Skin epidermis (tissue), 12 donors: ENCODE results near the gene KLKB1.

ENCODE experiments used
- H3K27ac ChIP-seq, 21 experiments: fragments of 200-600 bp; sonication (generic) in 11 of 21; one replicate each; pipeline ENCODE4 v1.5.0; 2020; ENCODE audit warnings: mild to moderate bottlenecking in 3 of 21, inconsistent platforms in 2 of 21, moderate library complexity in 2 of 21
- H3K4me3 ChIP-seq, 7 experiments: fragments of 200-600 bp; sonication (generic) in 2 of 7; one replicate each; pipeline ENCODE4 v1.5.0; 2020; ENCODE audit warnings: inconsistent platforms in 2 of 7, mild to moderate bottlenecking in 2 of 7, moderate library complexity in 1 of 7

KLKB1 gene

DNA sequence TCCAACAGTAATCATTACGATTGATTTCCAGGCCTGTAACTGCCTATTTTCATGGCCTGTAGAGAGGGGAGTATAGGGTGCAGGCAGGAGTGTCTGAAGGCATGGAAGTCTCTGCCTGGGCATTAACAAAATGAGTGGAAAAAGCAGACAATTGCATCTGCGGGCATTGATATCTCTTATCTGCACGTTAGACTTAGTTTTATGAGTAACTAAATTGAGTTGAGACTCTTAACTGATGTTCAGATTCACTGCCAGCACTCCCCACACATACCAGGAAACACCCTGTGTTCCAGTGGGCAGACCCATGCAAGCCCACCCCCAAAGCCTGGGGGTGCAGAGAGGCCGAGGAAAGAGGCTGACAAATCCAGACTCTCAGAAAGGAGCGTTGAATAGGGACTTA is 72.0 kb downstream of the KLKB1 start:
- Histone ChIP-seq H3K27ac (no peak overlapping the region), H3K4me3 (no peak overlapping the region)

DNA sequence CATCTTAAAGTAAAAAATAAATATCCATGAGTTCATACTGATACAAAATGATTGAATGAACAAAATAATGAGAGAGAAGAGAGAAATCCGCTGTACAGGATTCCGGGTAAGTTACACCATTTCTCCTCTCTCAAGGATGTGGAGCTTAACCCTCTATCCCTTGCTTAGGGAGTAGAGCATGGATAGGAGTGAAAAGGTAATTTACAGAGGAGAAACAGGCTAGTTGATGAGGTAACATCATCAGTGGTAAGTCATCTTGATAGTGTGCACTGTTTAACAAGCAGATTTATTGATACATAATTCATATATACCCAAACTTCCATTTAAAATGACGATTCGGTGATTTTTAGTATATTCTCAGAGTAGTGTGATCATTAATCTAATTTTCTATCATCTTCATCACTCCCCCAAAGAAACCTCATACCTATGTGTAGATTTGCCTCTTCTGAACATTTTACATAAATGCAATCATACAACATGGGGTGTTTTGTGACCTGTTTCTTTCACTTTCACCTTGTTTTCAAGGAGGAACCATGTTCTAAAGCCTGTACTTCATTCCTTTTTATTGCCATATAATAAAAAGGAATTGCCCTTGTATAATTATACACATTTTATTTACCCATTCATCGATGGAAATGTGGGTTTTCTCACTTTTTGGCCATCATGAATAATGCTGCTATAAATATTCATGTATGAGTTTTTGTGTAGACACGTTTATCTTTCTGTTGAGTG is 73.5 kb downstream of the KLKB1 start:
- H3K27ac ChIP-seq = no peak overlapping the region
- no peak overlapping the region for H3K4me3 ChIP-seq

DNA sequence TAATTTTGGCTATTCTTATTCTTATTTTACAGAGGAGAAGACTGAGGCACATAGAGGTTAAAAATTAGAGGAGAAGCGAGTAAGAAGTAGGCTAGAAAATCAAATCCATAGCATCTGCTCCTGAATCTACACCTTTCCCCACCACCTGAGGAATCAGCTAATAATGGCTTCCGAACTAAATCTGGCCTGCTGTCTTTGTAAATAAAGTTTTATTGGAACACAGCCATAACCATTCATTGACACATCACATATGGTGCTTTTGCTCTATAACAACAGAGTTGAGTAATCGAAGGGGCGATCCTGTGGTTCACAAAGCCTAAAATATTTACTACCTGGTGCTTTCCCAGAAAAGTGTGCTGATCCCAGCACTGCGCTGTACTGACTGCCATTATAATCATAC is 76.9 kb downstream of the KLKB1 start:
- H3K4me3 ChIP-seq = no peak overlapping the region
- no peak overlapping the region for H3K27ac ChIP-seq

DNA sequence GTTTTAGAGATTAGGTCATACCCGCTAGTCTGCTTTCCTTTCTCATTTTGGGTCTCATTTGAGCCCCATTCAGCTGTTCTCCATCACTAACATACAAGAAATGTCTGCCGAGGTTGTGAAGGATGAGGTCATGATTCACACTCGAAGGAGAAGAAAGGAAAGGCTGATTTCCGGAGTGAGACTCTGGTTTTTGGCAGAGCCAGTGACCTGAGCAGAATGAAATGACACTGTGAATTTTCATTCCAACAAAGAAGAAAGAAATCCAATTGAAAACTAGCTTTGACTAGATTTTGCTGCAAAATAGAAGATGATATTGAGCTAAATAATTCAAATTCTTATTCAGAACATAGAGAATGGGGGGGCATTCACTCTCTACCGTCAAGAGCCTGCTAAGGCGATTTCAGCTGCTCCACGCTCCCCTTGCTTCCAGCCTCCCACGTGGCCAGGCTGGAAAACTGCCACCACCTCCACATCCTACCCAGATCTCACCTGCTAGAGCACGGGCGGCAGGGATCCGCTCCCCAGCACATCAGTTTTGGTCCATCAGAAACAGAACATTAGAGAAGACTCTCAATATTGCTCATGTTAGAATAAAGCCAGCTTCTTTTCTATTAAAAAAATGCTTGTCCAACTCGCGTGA is 77.7 kb downstream of the KLKB1 start:
- H3K27ac ChIP-seq = no peak overlapping the region
- no peak overlapping the region for H3K4me3 ChIP-seq

DNA sequence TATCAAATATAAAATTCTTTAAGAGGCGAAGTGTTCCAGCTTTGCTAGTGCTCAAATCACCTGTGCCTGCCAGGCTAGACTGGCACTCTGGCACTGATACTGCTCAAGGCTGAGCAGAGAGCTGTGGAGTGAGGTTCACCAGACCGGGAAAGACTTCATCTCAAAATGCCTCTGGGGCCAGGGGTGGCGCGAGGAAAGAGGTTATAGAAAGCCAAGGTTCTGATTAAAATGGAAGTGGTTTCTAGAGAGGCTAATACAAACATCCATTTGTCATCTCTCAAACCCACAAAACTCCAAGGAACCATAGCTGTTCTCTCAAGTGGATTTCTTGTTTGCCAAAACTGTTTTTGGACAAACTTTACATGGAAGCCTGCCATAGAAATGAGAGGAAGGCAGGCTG is 80.2 kb downstream of the KLKB1 start:
- Histone ChIP-seq H3K4me3 (no peak overlapping the region), H3K27ac (no peak overlapping the region)

DNA sequence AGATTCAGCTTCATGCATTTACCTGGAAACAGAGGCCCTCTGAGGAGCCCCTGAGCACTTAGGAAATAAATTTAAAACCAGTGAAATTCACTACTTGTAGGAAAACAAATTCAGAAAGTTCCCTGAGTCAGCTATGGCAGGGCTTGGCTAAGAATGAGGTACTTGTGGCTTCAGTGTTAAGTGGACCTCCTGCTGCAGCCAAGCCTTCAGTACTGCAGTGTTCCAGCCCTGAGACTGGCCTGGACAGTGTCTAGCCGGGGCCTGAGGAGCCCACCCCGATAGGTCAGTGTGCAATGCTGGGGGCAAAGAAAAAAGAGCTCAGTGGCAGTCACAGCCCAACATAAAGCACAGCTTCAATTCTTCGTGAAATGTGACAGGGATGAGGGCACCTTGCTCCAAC is 80.6 kb downstream of the KLKB1 start:
- H3K27ac ChIP-seq = no peak overlapping the region
- H3K4me3 ChIP-seq = no peak overlapping the region
